SK-N-MC (cell line): ENCODE data around the gene C1orf105.
A peak's percentile ranks its signal among the peaks of the same experiment; 100 is the strongest.

Experiments
- DNase-seq: peaks from one replicate; pipeline ENCODE4 v3.0.0-alpha.2; 2011; ENCODE audit warnings: low read depth, low spot score
- H3K27ac ChIP-seq: fragments of 200-600 bp; sonication (generic); 2 replicates; pipeline ENCODE4 v1.5.1; 2016; ENCODE audit warnings: mixed run types
- H3K36me3 ChIP-seq: fragments of 200-600 bp; sonication (generic); 2 replicates; pipeline ENCODE4 v1.6.1; 2017; ENCODE audit warnings: antibody characterized with exemption, low read length, mixed read lengths; ENCODE audit not compliant: insufficient read depth
- H3K4me3 ChIP-seq: fragments of 200-600 bp; sonication (generic); 2 replicates; pipeline ENCODE4 v1.5.1; 2016
- H3K9ac ChIP-seq: fragments of 200-600 bp; sonication (generic); 2 replicates; pipeline ENCODE4 v1.8.0; 2017; ENCODE audit warnings: mixed run types, mixed read lengths; ENCODE audit not compliant: insufficient read length
- H3K9me3 ChIP-seq: fragments of 200-600 bp; sonication (generic); 2 replicates; pipeline ENCODE4 v1.6.1; 2017; ENCODE audit warnings: low read depth, mild to moderate bottlenecking, antibody characterized with exemption, low read length, moderate library complexity, mixed read lengths
- EZH2 ChIP-seq: fragments of 200-600 bp; sonication (generic); IDR thresholded peaks from one replicate; pipeline ENCODE4 v1.6.1; 2017; ENCODE audit warnings: antibody characterized with exemption
- FOXP2 ChIP-seq: optimal IDR thresholded peaks from 2 replicates; pipeline ENCODE3; 2011; ENCODE audit warnings: mild to moderate bottlenecking, moderate library complexity; ENCODE audit not compliant: insufficient read depth; ENCODE audit errors: extremely low read length, control extremely low read depth
- POLR2AphosphoS5 ChIP-seq: IDR thresholded peaks from 2 replicates; pipeline ENCODE4 v1.6.1; 2012; ENCODE audit warnings: mild to moderate bottlenecking, low read depth, low read length, borderline replicate concordance

C1orf105 gene

GRCh38 chr1:172391976-172392375 is 28.5 kb upstream of the C1orf105 start:
- no peaks in the 10 kb centered on the region for H3K9me3 ChIP-seq
- no peak for DNase-seq
- peak overlapping the region; percentile 42; the same call in 1 of the 2 replicates for H3K27ac ChIP-seq
- no peak overlapping the region for H3K9ac ChIP-seq
- TF ChIP-seq FOXP2, result no peak
- no peak for TF ChIP-seq EZH2
- TF ChIP-seq POLR2AphosphoS5, result no peak
- no peaks in the 10 kb centered on the region for H3K36me3 ChIP-seq
- no peak overlapping the region for H3K4me3 ChIP-seq

DNA sequence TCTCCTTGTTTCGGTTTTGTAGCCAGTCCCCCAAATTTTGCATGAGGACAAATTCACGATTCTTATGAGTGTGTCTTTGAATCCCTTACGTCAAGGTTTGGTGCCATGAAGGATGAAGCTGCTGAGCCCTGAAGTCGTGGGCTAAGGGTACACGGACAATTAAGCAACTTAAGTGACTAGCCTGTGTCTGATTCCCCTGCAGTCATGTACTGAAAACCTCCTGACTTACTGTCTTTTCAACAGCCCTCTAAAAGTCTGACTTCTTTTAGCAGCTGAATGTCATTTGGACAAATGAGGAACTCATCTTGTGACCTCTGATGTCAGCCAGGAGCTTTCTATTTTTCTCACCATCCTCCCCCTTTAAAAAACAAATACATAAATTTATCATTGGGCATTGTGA is 27.1 kb upstream of the C1orf105 start:
- TF ChIP-seq POLR2AphosphoS5, result no peak
- no peak for TF ChIP-seq EZH2
- H3K4me3 ChIP-seq, result no peak overlapping the region

GRCh38 chr1:172394141-172394751 is 26.2 kb upstream of the C1orf105 start:
- Histone ChIP-seq H3K4me3 (no peak overlapping the region), H3K36me3 (no peaks in the 10 kb centered on the region), H3K9ac (no peak overlapping the region), H3K9me3 (no peaks in the 10 kb centered on the region), H3K27ac (no peak overlapping the region)
- no peak for DNase-seq
- TF ChIP-seq POLR2AphosphoS5, result no peak
- TF ChIP-seq FOXP2, result no peak
- no peak for TF ChIP-seq EZH2

More for the DNA sequence above, 27.1 kb upstream of the C1orf105 start:
- DNase-seq, result no peak
- Histone ChIP-seq H3K9ac (no peak overlapping the region), H3K9me3 (no peaks in the 10 kb centered on the region), H3K27ac (no peak overlapping the region), H3K36me3 (no peaks in the 10 kb centered on the region)

DNA sequence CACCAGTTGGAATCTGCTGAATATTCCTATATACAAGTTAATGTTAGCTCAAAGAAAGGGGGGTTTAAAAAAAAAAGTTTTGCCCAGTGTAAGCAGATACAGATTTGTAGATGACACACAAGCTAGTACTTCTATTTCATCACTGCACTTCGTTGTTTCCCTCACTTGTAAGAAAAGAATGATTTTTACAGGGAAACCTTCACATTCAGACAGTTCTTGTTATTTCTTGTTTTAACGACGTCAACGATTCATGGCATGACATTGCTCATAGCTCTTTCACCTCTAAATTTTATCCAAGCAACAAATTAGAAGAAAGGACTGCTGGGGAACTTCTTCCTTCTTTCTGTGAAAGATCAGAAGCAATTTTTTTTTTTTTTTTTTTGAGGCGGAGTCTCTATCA is 25.7 kb upstream of the C1orf105 start:
- TF ChIP-seq POLR2AphosphoS5 (no peak), EZH2 (no peak), FOXP2 (no peak)
- DNase-seq, result no peak
- no peaks in the 10 kb centered on the region for H3K36me3 ChIP-seq
- H3K4me3 ChIP-seq, result no peak overlapping the region
- H3K27ac ChIP-seq, result no peak overlapping the region
- H3K9ac ChIP-seq, result no peak overlapping the region
- no peaks in the 10 kb centered on the region for H3K9me3 ChIP-seq

DNA sequence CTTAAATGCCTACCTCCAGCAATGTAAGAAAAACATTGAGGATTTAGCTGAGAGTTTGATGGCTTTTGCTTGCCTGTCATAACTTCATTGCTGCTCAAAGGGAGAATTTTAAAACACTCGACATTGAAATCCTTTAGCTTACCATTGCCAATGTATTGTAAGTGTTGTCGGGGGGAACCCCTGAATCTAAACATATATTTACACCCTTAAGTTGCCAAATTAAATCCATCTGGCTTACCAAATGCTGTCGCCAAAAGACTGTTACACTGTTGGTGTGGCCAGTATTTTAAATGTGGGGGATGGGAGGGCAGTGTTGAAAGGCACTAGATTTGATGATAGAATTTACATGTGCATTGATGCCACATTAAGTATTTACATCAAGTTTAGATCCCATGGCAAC is 24.9 kb upstream of the C1orf105 start:
- H3K9ac ChIP-seq, result no peak overlapping the region
- no peaks in the 10 kb centered on the region for H3K9me3 ChIP-seq
- H3K36me3 ChIP-seq, result no peaks in the 10 kb centered on the region
- TF ChIP-seq FOXP2, result no peak
- TF ChIP-seq POLR2AphosphoS5, result no peak
- TF ChIP-seq EZH2, result no peak
- H3K27ac ChIP-seq, result no peak overlapping the region
- DNase-seq, result no peak
- H3K4me3 ChIP-seq, result no peak overlapping the region

DNA sequence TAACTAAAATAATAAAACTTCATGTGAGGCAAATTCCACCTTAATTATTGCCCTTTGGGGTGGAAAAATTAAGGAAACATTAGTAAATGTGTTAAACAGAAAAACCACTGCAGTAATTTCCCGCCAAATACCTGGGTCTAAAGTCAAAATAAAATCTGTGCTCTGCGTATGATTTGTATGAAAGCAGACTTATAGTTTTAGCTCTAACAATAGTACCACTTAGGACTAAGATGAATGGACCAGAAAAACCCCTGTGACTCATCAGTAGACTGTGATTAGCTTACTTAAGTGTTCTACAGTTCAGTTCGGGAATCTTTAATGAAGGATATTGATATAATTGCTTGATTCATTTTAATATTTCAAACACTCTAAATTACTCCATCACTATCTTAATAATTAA is 23.3 kb upstream of the C1orf105 start:
- H3K4me3 ChIP-seq, result no peak overlapping the region
- no peak overlapping the region for H3K9ac ChIP-seq
- H3K27ac ChIP-seq, result no peak overlapping the region
- H3K9me3 ChIP-seq, result no peaks in the 10 kb centered on the region
- DNase-seq, result no peak
- TF ChIP-seq FOXP2, result no peak
- TF ChIP-seq EZH2, result no peak
- TF ChIP-seq POLR2AphosphoS5, result no peak
- no peaks in the 10 kb centered on the region for H3K36me3 ChIP-seq

DNA sequence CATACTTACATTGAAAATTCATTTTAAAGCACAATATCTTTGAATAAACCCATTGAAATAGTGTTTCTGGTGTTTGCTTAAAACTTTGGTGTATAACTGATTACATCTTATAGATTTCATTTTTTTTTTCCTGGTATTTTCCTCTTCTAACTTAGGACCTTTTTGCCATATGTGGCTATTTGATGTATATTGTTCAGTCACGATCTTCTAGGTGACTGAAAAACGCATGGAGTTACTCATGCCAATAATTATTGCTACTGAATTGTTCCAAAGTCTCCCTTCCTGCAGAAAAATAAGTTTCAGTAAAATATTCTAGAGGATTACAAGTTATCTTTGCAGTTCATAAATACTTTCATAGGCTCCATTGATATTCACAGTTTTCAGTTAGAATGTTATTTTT is 22.9 kb upstream of the C1orf105 start:
- H3K36me3 ChIP-seq, result no peaks in the 10 kb centered on the region
- DNase-seq, result no peak
- H3K9me3 ChIP-seq, result no peaks in the 10 kb centered on the region
- H3K9ac ChIP-seq, result no peak overlapping the region
- H3K27ac ChIP-seq, result 0 out of 2 replicates have a peak overlapping the region, but pooled peaks have one; percentile 38
- TF ChIP-seq EZH2 (no peak), POLR2AphosphoS5 (no peak), FOXP2 (no peak)
- no peak overlapping the region for H3K4me3 ChIP-seq

GRCh38 chr1:172398193-172398592 is 22.3 kb upstream of the C1orf105 start:
- Histone ChIP-seq H3K9me3 (no peaks in the 10 kb centered on the region), H3K9ac (no peak overlapping the region), H3K36me3 (no peaks in the 10 kb centered on the region), H3K27ac (peak overlapping the region; percentile 38), H3K4me3 (no peak overlapping the region)
- TF ChIP-seq FOXP2, result no peak
- TF ChIP-seq POLR2AphosphoS5, result no peak
- DNase-seq, result no peak

GRCh38 chr1:172398970-172399755 is 21.3 kb upstream of the C1orf105 start:
- DNase-seq, result peak; percentile 44
- Histone ChIP-seq H3K9ac (peak overlapping the region; percentile 15), H3K4me3 (peak overlapping the region; percentile 70), H3K27ac (peak overlapping the region; percentile 38), H3K36me3 (no peaks in the 10 kb centered on the region), H3K9me3 (no peaks in the 10 kb centered on the region)
- TF ChIP-seq POLR2AphosphoS5 (no peak; the same call in 1 of the 2 replicates), FOXP2 (no peak), EZH2 (no peak)
